Stimulated activated CD4-positive, alpha-beta T cell treated with anti-CD3 and anti-CD28 coated beads, Interleukin-12 subunit alpha, Interleukin-12 subunit beta, amount 100 ng/mL, for 48 hours (primary cell): ENCODE results near the gene SLC9A5.

Source experiments
- DNase-seq, 3 donors: peaks; one replicate each; pipeline ENCODE4 v3.0.0-alpha.2; 2020; ENCODE audit warnings: low read depth in 2 of 3, low spot score in 1 of 3

SLC9A5 gene

GRCh38 chr16:67215706-67216105 lies 33.1 kb upstream of the SLC9A5 start:
- no peak for DNase-seq

- DNase-seq = no peak
Observed at GRCh38 chr16:67216612-67217490, 31.9 kb upstream of the SLC9A5 start.

GRCh38 chr16:67223992-67224391 lies 24.8 kb upstream of the SLC9A5 start:
- no peak for DNase-seq

GRCh38 chr16:67226295-67226803 lies 22.4 kb upstream of the SLC9A5 start:
- DNase-seq = no peak

- DNase-seq = peak; percentile 98 to 99 (median 98)
Observed at GRCh38 chr16:67226804-67227566, 21.8 kb upstream of the SLC9A5 start, which contains the start of gene TMEM208. TSS of gene TMEM208 (plus strand) at chr16:67227130. CDS start at chr16:67227219, 89 bp downstream.

- DNase-seq = no peak
Observed at GRCh38 chr16:67227567-67227921, 21.2 kb upstream of the SLC9A5 start.

- DNase-seq = no peak
Observed at GRCh38 chr16:67228034-67228785, 20.6 kb upstream of the SLC9A5 start.

- no peak for DNase-seq
Observed at GRCh38 chr16:67228905-67229304, 19.9 kb upstream of the SLC9A5 start.

GRCh38 chr16:67229906-67230808 lies 18.6 kb upstream of the SLC9A5 start:
- no peak for DNase-seq

- DNase-seq = no peak
Observed at GRCh38 chr16:67230809-67231660, 17.7 kb upstream of the SLC9A5 start.

GRCh38 chr16:67233596-67233995 lies 15.2 kb upstream of the SLC9A5 start:
- no peak for DNase-seq

- no peak for DNase-seq
Observed at GRCh38 chr16:67234180-67234597, 14.6 kb upstream of the SLC9A5 start.

GRCh38 chr16:67235816-67236562 lies 12.8 kb upstream of the SLC9A5 start:
- no peak for DNase-seq

- peak; percentile 78 to 89 (median 79) for DNase-seq
Observed at GRCh38 chr16:67236563-67237395, 12.0 kb upstream of the SLC9A5 start.

- DNase-seq = no peak
Observed at GRCh38 chr16:67237396-67238277, 11.1 kb upstream of the SLC9A5 start.

- DNase-seq = no peak
Observed at GRCh38 chr16:67238278-67238575, 10.6 kb upstream of the SLC9A5 start.
